EH (cell line): ENCODE results near the gene PTPRN2.

Experiments
- DNase-seq: peaks from one replicate; pipeline ENCODE4 v3.0.0-alpha.2; 2015; ENCODE audit warnings: low read depth

The PTPRN2 gene

DNA sequence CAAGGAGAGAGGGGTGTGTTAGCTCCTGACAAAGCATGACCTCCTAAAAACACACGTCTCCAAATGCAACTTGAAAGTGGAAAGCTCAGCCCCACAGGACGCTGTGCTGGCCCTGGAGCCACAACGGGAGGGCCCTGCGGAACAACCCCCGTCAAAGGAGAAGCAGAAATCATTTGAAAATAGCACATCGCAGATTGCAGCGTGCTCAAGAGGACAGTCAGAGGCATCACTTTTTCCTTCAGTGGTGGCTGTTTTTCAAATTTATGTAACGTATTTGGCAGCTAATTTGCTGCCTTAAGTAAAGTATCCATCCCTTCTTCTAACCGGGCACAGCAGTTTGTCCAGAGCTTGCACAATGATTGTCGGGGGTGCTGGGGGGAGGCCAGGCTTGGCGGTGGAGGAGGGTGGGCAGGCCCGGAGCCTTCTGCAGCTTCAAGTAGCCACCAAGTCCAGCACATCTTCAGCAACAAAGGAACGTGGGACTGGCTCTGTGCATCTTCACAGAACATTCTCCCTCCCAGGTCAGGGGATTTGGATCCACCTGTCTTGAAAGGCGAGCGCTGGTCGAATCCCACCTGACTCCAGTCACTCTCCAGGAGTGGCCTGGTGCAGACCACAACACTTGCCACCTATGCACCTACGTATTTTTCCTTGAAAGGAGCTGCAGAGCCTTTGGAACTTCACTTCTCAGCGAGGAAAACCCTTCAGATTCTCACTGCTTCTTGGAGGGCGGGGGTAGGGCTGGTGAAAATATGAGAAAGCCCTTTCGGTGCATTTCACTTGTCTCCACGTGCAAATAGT, 904.5 kb downstream of the PTPRN2 start:
- no peak for DNase-seq

DNA sequence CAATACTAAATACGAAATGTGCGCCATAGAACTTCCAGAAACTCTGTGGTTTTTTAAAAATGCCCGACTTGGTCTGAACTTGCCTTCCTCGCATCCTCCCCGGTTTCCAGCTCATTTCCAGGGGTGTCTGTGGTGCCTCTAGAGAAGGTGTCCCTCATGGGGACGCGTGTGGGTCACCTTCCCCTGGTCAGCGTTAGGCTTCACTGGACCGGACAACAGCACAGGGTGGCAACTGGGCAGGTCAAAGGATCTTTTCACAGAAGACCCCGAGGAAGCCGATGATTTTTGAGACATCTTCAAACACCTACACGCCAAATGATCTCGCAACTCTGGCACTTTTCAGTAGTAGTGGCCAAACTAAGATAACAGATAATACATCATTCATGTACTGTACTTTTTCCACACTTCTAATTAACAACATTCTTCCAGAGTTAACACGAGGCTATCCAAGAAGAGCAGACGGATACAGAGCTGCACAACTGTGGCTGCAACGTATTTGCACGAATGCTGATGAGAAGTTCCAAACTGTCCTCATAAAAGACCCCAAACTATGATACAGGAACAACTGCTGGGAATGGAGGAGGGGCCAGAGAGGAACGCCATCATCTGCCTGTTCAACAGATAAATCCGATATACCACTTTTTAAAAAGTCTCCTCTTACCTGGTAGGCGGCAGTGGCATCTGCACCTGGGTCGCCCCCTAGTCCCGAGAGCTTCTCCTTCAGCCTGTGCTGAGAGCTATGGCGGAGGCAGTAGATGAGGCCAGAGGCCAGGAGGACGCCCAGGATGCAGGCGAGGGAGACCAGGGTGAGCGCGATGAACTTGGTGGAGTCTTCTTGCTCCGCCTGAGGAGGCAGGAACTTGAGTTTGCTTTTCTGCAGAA, 905.3 kb downstream of the PTPRN2 start:
- no peak for DNase-seq

DNA sequence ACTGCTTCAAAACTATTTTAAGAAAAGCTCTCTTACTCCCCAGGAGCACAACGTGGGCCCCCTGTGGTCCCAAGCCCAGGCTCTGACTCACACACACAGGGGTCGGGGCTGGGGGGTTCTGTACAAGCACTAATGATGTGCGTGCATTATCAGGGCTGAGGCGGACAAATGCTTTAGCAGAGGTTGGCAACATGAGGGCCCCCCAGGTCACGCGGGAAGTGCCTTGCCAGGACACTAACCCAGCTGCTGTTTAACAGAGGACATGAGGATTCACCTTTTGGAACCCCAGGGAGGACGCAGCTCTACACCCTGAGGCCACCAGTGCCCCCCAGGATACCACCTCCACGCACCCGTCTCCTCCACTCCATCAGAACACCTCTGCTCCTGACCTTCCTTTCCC, 908.0 kb downstream of the PTPRN2 start:
- no peak for DNase-seq

DNA sequence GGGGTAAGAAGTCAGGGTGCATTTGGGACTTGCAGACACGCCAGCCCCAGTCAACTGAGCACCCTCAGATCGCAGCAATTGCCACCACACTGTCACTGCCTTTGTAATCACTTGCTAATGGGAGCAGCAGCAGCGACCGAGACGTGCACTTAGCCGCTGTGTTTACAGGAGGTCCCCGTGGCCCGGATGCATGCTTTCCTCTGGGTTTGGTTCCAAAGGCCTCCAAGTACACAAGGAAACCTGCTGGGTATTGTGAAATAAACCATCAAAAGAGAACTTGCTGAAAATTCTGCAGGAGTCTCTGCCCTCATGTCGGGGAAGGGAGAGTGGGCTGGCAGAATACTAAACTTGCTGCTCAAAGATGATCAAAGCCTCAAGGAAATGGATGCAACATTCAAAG, 909.1 kb downstream of the PTPRN2 start:
- no peak for DNase-seq

DNA sequence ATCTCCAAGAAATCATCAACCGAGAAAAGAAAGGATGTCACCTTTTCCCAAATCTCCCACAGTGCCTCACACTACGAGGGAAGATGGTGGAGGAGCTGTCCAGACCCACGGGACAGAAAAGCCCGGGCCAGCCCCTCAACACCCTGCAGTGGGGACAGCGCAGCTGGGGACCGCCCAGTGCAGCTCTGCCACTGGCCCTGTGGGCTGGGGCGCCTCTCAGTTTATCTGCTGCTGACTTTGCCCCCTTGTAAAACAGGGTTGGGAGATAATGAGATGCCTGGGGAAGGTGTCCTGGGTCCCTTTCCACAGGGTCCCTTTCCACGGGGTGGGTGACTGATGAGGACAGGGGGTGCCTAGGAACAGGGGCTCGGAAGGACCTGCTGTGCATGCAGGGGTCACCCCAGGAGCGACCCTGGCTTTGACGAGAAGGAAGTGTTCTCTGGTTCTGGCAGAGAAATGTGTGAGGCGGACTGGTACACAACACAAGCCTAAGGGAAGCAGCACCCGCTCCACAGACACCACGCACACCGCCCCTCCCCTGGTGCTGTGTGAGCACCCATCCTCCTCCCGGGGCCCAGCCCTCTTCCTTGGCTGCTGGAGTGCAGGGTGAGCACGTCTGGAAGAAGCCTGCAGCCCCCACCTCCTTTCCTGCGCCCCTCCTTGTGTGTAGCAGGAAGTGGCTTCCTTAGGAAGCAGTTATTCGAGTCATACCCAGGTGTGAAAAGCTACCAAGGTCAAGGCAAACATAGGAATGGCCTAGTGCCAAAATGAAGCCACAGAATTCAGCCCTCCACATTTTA, 911.0 kb downstream of the PTPRN2 start:
- no peak for DNase-seq

DNA sequence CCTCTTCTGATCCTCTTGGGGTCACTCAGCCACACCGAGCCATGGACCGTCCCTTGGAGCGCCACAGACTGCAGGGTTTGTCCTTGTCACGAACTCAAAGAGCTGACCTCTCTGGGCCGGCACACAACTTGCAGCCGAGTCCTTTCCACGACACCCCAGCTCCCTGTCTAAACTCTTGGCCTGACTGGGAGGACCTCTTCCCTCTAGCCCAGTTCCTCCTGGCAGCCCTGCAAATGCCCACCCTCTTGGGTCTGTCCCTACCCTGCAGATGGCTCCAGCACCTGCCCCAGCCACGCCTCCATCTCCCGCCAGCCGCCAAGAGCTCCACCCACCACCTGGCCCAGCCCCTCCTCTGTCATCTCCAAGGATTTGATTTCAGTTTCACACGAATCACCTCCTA, 911.6 kb downstream of the PTPRN2 start:
- no peak for DNase-seq

DNA sequence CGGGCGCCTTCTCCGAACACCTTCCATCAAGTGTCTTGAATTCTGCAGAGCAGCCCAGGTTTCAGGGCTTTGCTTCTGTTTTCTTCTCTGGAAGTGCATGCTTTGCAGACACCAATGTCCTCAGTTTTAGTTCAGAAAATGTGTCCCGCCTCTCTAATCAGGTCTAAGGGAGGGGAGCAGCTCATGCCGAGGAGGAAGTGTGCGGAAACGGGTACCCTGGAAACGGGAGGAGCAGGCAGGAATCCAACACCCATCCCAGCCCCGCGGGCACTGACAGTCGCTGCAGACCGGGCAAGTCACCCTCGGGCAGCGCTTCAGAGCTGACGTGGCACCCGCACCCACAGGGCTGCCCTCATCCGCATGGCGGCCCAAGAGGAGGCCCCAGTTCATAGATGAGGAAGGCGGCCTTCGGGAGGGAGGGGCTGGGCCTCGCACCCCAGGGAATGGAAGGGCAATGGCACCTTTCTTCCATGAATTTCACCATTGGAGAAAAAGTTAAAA, 912.1 kb downstream of the PTPRN2 start:
- no peak for DNase-seq

DNA sequence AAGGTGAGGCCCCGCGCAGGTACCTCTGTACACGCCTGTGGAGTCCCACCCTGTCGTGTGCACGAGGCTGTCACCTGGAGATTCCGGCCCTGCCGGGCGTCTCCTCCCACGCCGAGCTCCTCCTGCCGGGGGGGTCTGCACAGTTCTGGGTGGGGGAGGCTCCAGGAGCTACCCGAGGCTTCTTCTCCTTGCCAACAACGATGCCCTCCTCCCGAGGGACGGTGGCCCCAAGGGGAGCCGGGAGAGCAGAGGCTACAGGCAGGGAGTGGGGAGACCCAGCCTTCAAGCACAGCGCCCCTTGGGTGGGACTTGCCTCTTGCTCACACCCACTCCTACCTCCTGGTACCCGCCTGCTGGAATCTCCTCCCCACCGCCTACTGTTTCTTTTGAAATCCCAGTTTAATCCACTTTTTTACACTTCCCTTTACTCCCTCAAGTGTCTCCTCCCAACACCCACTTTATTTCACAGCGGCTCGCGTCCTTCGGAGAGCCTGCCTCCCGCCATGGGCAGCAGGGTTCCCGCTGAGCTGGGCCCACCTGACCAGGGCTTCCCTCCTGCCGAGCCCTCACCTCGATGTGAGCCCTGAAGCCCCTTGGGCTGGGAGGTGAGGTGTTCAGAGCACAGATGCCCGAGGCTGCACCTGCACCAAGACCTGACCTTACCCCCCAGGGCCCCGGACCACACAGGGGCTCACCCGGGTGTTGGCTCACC, 912.8 kb downstream of the PTPRN2 start:
- DNase-seq, result no peak

DNA sequence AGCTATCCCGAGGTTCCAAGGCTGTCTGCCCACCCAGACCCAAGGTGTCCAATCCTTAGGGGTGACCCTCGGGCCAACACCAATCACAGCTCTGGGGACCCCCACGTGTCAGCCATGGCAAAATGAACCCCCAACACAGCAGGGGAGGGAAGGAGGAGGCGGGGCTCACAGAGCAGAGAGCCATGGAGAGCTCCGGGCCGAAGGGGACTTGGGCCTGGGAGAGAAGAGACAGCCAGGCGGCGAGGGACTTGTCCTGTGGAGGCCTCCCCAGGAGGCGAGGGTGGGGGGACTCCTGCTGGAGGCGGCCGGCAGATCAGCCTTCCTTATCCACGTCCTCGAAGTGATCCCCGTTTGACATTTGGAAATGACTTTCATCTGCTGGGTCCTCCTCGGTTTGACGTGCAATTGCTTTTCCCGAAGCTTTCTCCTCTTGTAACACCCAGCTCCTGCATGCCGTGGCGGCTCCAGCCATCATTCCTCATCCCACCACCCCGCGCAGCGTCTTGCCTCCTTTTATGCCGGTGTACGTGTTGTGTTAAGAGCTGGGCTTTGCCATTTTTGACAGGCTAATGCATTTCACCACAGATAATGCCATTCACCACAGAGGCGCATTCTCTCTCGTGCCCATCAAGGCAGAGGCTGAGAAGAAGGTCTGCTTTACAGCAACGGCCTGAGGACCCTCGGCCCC, 913.5 kb downstream of the PTPRN2 start:
- no peak for DNase-seq

DNA sequence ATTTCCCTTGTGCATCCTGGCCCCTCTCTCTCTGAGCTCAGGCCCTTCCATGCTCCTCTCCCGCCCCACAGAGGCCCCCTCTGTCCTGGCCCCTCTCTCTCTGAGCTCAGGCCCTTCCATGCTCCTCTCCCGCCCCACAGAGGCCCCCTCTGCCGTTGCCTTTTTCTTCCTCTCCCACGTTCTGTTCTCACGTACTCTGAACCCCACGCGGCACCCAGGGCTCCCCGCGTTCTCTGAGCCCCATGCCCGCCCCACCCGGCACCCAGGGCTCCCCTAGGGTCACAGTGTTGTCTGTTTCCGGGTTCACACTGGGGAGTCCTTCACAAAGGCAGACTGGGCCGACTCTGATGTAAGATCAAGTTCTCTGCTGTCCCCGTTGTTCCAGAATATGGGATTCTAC, 914.0 kb downstream of the PTPRN2 start:
- DNase-seq, result no peak

DNA sequence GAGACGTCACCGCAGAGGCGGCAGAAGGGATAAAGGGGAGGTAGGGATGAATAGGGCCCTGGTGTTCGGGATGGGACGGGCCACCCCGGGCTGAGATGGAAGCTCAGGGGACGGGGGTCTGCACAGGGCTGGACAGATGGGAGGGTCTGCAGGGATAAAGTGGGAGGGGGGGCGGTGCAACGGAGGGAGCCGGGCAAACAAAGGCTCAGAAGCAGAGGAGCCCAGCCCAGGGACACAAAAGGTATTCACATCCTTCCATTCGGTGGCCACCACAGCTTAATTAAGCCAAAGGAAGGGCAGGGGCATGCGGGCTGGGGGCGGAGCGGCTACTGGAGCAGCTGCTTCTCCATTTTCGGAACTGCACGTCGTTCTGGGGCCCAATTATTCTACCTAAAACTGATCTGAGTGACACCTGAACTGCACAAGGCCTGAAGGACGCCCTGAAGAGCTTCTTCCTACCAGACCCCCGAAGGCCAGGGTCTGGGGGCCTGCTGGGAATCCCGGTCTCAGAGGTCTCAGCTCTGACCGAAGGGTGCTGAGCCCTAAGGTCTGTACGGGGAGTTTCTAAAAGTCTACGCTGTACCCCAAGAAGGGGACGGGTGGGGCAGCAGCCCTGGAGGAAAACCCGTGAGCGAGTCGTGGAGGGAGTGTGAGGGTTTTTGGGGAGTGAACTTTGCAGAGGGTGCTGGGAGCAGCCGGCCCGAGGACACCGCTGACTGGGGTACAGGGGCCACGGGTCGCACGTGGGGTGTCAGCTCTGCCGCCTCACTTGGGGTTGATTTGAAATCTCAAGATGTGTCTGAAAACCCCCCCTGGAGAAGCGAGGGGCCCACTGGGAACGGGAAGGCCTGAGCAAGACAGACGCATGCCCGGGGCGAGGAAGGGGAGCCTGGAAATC, 916.0 kb downstream of the PTPRN2 start:
- no peak for DNase-seq

DNA sequence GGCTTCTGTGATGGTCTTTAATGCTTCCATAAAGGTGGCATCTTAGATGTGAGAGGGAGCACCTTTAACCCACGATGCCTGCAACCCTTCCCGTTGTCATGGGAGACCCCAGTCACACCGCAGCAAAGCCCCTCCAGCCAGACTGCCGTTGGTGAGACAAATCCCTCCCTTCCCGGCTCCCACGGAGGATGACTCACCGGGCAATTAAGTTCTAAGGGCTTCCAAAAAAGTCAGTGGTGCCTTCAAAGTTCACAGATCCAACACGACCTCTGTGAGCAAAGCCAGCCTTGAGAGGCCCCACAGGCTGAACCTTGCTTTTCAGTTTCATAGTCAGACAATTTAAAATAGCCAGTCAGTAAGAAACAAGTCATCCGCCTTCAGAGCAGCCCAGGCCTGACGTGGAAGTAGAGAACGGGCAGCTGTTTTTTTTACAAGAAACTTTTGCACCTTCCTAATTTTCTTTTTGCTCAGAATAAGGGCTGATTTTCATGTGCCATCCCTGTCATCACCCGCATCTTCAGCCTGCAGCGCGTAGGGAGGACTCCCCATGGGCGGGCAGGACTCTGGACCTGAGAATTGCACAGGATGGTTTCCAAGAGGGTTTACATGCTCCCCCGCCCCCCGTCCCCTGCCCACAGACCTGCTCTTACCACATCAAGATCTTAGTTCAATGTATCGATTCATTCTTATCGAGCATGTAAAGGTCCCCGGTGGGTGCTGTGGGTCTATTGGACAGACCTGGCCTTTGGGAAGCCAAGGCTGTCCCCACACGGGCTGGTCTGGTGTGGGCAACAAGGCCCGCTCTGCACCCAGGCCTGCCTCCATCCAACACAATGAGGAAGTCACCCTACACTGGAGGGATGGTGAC, 916.9 kb downstream of the PTPRN2 start:
- no peak for DNase-seq

DNA sequence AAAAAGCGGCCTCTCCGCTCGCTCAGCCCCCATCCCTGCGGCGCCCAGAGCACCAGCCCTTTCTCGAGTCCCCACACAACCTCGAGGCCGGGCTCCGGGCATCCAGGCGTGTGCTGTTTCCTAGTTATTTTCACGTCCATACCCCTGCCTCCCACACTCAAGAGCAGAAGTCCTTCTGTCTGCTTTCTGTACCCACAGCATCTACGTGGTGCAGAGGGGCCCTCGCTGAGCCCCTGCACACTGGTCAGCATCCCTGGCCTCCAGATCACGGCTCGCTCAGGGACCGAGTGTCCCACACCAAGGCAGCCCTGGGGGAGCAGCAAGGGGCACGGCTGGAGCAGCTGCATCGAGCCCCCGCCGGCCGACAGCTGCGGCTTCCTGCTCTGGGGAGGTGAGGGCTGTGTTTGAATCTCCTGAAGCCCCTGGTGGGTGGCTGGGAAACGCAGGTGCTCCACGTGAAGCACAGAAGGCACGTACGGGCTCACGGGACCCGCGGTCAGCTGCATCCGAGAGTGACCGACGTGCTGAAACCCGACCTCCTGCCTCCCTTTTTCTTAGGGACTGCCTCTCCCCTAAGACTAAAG, 917.8 kb downstream of the PTPRN2 start:
- no peak for DNase-seq

DNA sequence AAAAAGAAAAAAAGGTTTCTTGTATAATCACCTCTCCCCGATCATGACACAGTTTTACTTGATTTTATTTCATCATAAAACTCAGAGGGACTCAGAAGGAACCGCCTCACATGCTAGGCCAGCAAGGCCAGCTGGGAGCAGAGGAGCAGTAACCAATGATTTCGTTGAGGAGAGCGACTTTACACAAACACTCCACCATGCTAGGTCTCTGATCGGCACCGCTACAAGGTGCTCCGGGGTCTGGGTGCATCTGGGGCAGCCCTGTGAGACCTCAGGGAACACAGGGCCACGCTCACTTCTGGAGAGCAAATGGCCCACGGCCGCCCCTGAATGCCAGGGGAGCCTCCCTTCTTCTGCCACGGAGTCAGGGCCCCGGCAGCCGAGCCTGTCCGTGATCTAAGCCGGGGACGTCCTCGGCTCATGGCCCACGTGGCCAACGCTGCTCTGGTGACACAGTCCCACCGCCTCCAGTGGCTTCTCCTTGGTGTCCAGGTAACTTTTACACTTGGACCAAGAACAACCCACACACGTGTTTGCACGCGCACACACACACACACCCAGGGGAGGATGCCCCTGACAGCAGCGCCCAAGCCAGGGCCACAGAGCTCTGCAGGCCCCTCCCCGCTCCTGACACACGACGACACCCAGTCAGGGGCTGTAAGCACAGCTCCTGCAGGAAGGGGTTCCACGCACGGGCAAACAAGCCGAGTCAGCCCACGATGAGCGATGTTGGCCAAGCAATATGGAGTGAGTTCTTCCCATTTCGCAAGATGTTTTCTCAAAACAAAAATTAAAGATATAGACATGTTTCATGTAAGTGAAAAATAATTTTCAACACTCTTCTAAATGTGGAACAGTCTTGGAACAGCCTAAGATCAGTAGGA, 918.5 kb downstream of the PTPRN2 start:
- DNase-seq, result no peak

DNA sequence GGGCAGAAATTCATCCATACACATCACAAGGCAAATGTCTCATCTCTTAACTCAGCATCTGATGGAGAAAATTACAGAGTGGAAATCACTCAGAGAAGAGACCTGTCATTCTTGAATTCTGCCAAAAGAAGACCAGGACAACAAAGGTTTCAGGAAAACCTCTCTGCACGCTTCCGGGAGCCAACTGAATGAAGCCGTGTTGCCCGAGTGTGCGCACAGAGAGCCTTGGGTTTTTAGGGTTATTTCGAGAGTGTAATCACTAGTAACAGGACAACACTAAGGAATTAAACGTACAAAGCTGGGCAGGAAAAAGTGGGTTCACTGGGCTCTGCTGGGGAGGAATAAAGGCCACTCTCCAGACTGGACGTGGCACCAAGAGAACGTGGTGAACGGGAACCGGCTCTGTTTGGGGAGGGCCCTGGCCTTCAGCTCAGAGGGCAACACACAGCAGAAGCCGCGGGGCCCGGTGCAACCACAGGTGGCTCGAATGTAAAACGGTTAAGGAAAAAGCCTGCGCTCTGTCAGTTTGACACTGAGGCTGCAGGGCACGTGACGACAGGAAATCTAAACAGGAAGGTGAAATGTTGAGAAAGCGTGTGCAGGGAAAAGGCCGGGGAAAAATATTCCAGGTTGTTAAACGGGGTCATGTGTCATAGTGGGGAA, 919.3 kb downstream of the PTPRN2 start:
- no peak for DNase-seq

DNA sequence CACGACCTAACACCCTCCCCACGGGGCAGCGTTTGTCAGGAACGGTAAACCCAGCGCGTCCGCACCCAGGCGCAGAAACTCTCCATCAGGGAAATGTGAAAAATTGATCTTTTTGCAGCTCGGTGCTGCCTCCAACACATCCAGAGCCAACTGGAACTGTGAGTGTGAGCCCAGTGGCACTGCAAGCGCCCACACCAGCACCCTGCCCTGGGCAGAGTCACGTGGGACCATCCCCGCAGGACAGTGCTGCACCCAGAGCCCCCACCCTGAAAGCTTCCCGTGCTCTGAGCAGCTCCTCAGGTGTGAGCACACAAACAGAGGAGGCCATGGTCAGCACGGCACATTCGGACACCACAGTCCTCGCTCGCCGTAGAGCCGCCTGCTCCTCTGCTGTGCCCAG, 919.9 kb downstream of the PTPRN2 start:
- DNase-seq, result no peak

DNA sequence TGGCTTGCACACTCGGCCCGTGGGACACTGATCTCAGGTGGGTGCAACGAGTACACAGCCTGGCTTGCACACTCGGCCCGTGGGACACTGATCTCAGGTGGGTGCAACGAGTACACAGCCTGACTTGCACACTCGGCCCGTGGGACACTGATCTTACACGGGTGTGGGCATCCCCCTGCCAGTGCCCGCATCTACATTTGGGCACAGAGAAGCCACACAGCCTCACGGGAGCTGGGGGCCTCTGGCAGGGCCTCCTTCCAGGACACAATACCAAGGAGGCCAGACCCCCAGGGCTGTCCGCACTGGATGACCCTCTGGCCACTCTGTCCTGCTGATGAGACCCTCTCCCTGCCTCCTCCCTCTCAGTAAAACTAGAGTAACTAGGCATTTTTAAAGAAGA, 920.4 kb downstream of the PTPRN2 start:
- no peak for DNase-seq
